ENCODE data around the gene MRO. TPM values are rescaled to one million over a fixed set of nuclear protein-coding genes. Genes with fewer than 3 reads are reported as not detected.

MRO gene
- total RNA-seq, 1 donor from 2014 or later = not detected

- Histone ChIP-seq H3K4me3 (no peak overlapping the region), H3K4me1 (no peaks in the 10 kb centered on the region), H3K9me3 (no peaks in the 10 kb centered on the region), H3K27ac (no peak overlapping the region), H3K36me3 (no peaks in the 10 kb centered on the region), H3K27me3 (no peaks in the 10 kb centered on the region)
- intact Hi-C loops (cut with DNase I) = no loop called here
- DNase-seq (ENCODE audit: extremely low spot score in 2 of 2) = no peak
- TF ChIP-seq, protein P1, sequence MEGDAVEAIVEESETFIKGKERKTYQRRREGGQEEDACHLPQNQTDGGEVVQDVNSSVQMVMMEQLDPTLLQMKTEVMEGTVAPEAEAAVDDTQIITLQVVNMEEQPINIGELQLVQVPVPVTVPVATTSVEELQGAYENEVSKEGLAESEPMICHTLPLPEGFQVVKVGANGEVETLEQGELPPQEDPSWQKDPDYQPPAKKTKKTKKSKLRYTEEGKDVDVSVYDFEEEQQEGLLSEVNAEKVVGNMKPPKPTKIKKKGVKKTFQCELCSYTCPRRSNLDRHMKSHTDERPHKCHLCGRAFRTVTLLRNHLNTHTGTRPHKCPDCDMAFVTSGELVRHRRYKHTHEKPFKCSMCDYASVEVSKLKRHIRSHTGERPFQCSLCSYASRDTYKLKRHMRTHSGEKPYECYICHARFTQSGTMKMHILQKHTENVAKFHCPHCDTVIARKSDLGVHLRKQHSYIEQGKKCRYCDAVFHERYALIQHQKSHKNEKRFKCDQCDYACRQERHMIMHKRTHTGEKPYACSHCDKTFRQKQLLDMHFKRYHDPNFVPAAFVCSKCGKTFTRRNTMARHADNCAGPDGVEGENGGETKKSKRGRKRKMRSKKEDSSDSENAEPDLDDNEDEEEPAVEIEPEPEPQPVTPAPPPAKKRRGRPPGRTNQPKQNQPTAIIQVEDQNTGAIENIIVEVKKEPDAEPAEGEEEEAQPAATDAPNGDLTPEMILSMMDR (IDR thresholded peaks at IDR 0.05) = no peak
- TF ChIP-seq POLR2A (IDR thresholded peaks at IDR 0.05) (no peak), POLR2AphosphoS5 (IDR thresholded peaks at IDR 0.05; ENCODE audit: insufficient read depth in 1 of 2, low read depth in 1 of 2) (no peak)
Measured at GRCh38 chr18:50806208-50806616, 13.6 kb downstream of the MRO start.

DNA sequence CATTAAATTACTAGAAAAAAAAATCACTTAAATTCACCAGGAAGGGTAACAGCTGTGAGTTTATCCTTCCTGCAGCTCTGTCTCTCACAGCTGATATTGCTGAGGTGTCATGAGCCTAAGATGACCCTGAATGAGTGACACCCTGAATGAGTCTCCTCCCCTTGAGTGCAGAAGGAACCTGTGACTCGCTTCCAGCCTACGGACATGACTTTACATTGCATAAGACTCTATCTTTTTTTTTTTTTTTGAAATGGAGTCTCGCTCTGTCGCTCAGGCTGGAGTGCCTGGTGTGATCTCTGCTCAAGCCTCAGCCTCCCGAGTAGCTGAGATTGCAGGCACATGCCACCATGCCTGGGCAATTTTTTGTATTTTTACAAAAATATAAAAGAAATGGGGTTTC is 14.1 kb downstream of the MRO start:
- Histone ChIP-seq H3K9me3 (no peaks in the 10 kb centered on the region), H3K36me3 (no peaks in the 10 kb centered on the region), H3K27ac (no peak overlapping the region), H3K4me3 (no peak overlapping the region), H3K27me3 (no peaks in the 10 kb centered on the region), H3K4me1 (no peaks in the 10 kb centered on the region)
- TF ChIP-seq POLR2AphosphoS5 (IDR thresholded peaks at IDR 0.05; ENCODE audit: insufficient read depth in 1 of 2, low read depth in 1 of 2) (no peak), POLR2A (IDR thresholded peaks at IDR 0.05) (no peak)
- TF ChIP-seq, protein P1 (IDR thresholded peaks at IDR 0.05) = no peak
- DNase-seq (ENCODE audit: extremely low spot score in 2 of 2) = no peak
- intact Hi-C loops (cut with DNase I) = no loop called here

- no peak for TF ChIP-seq POLR2AphosphoS5 (IDR thresholded peaks at IDR 0.05; ENCODE audit: insufficient read depth in 1 of 2, low read depth in 1 of 2)
- no peak for TF ChIP-seq POLR2A (IDR thresholded peaks at IDR 0.05)
- TF ChIP-seq, protein P1 (IDR thresholded peaks at IDR 0.05) = no peak
- no peak overlapping the region for H3K4me3 ChIP-seq
- no peaks in the 10 kb centered on the region for H3K4me1 ChIP-seq
- no peaks in the 10 kb centered on the region for H3K27me3 ChIP-seq
- DNase-seq (ENCODE audit: extremely low spot score in 2 of 2) = no peak
- intact Hi-C loops (cut with DNase I) = no loop called here
- no peaks in the 10 kb centered on the region for H3K36me3 ChIP-seq
- no peak overlapping the region for H3K27ac ChIP-seq
- no peaks in the 10 kb centered on the region for H3K9me3 ChIP-seq
Measured at GRCh38 chr18:50803592-50803991, 16.2 kb downstream of the MRO start.

GRCh38 chr18:50802141-50802540 is 17.7 kb downstream of the MRO start:
- no peak for DNase-seq (ENCODE audit: extremely low spot score in 2 of 2)
- Histone ChIP-seq H3K36me3 (no peaks in the 10 kb centered on the region), H3K27me3 (no peaks in the 10 kb centered on the region), H3K4me1 (no peaks in the 10 kb centered on the region), H3K9me3 (no peaks in the 10 kb centered on the region), H3K4me3 (no peak overlapping the region), H3K27ac (no peak overlapping the region)
- intact Hi-C loops (cut with DNase I) = no loop called here
- TF ChIP-seq POLR2A (IDR thresholded peaks at IDR 0.05) (no peak), POLR2AphosphoS5 (IDR thresholded peaks at IDR 0.05; ENCODE audit: insufficient read depth in 1 of 2, low read depth in 1 of 2) (no peak)
- TF ChIP-seq, protein P1 (IDR thresholded peaks at IDR 0.05) = no peak

GRCh38 chr18:50797142-50797541 is 22.7 kb downstream of the MRO start:
- Histone ChIP-seq H3K27ac (no peak overlapping the region), H3K9me3 (no peaks in the 10 kb centered on the region), H3K27me3 (no peaks in the 10 kb centered on the region), H3K4me1 (no peaks in the 10 kb centered on the region), H3K4me3 (no peak overlapping the region), H3K36me3 (no peaks in the 10 kb centered on the region)
- intact Hi-C loops (cut with DNase I) = no loop called here
- no peak for TF ChIP-seq POLR2AphosphoS5 (IDR thresholded peaks at IDR 0.05; ENCODE audit: insufficient read depth in 1 of 2, low read depth in 1 of 2)
- TF ChIP-seq POLR2A (IDR thresholded peaks at IDR 0.05) = no peak
- TF ChIP-seq, protein P1 (IDR thresholded peaks at IDR 0.05) = no peak
- DNase-seq (ENCODE audit: extremely low spot score in 2 of 2) = no peak
